ENCODE results near the gene FOXI1. TPM values are rescaled to one million over a fixed set of nuclear protein-coding genes. Genes with fewer than 3 reads are reported as not detected.

Gene FOXI1
- total and polyA plus RNA-seq, 2 of the 13 experiments (the other 11 are each of a cell fraction or from before 2014, with no cell fraction given) = not detected

- TF ChIP-seq ZNF646 (CRISPR knock-in tag; IDR thresholded peaks at IDR 0.05) (no peak), ZFP41 (CRISPR knock-in tag; IDR thresholded peaks at IDR 0.05; ENCODE audit: borderline replicate concordance) (no peak)
Observed at GRCh38 chr5:170078458-170078857, 27.2 kb upstream of the FOXI1 start (continued).

- ATAC-seq = no peak
- Histone ChIP-seq H3K9ac (ENCODE audit: insufficient read depth, low read depth, low read length) (no peak overlapping the region), H3K79me2 (ENCODE audit: insufficient read depth, low read length) (no peaks in the 10 kb centered on the region), H3K9me3 (ENCODE audit: low read length) (no peaks in the 10 kb centered on the region), H4K20me1 (ENCODE audit: insufficient read depth, low read length) (no peaks in the 10 kb centered on the region), H3K27me3 (ENCODE audit: control insufficient read depth in 1 of 2, insufficient read depth in 2 of 2, low read length in 2 of 2) (no peaks in the 10 kb centered on the region), H3K4me2 (ENCODE audit: low read depth, low read length) (no peak overlapping the region), H3K4me1 (ENCODE audit: insufficient read depth, low read length) (no peaks in the 10 kb centered on the region), H3K36me3 (replicated peaks in 1 of 2; ENCODE audit: control insufficient read depth in 1 of 2, insufficient read depth in 2 of 2, low read length in 2 of 2) (no peaks in the 10 kb centered on the region), H3K27ac (ENCODE audit: extremely low read length, insufficient read depth, low read length) (no peak overlapping the region), H3K4me3 (replicated peaks in 1 of 3; ENCODE audit: insufficient read depth in 1 of 3, low read depth in 2 of 3, low read length in 3 of 3) (no peak overlapping the region), H2AFZ (ENCODE audit: low read length) (no peak overlapping the region)
- no TSS peak for BruUV-seq (replicated peaks)
- DNase-seq (ENCODE audit: low spot score) = no peak
- intact Hi-C loops (cut with micrococcal nuclease; ENCODE audit: unreplicated experiment) (no loop called here), in situ Hi-C loops (cut with HindIII; ENCODE audit: extremely low pct_ligation_motif_present, low pct_unique_long_range_greater_than_20kb) (no loop called here)
- 33% methylated on average over 11 of the region's 13 CpGs for WGBS (ENCODE audit: low lambda C conversion rate)
- no peak for FAIRE-seq
- TF ChIP-seq SMARCE1 (IDR thresholded peaks at IDR 0.05; ENCODE audit: borderline replicate concordance) = no peak
- TF ChIP-seq ZNF251 (CRISPR knock-in tag; IDR thresholded peaks at IDR 0.05) = no peak
- no peak for TF ChIP-seq ZSCAN21 (CRISPR knock-in tag; IDR thresholded peaks at IDR 0.05; ENCODE audit: borderline replicate concordance)
- ChIA-PET POLR2A (no interaction called here), CTCF (ENCODE audit: low intra/inter-chr PET ratio, low total read pairs) (no interaction called here)
Observed at GRCh38 chr5:170078931-170079330, 26.8 kb upstream of the FOXI1 start.

Measured in HepG2 (cell line).